ENCODE results near the gene BCL2L13. TPM values are rescaled to one million over a fixed set of nuclear protein-coding genes. Genes with fewer than 3 reads are reported as not detected.
"Not testable (repeated sequence)": the region's sequence is repeated elsewhere in the genome, so short reads cannot be mapped to it uniquely, and the experiment has no call there.

BCL2L13 gene
- total RNA-seq, 1 experiment from 2014 or later, result 81.5 TPM

GRCh38 chr22:17636850-17637249, 1.7 kb upstream of the BCL2L13 start:
- not testable (repeated sequence) for DNase-seq (ENCODE audit: low read depth)

DNA sequence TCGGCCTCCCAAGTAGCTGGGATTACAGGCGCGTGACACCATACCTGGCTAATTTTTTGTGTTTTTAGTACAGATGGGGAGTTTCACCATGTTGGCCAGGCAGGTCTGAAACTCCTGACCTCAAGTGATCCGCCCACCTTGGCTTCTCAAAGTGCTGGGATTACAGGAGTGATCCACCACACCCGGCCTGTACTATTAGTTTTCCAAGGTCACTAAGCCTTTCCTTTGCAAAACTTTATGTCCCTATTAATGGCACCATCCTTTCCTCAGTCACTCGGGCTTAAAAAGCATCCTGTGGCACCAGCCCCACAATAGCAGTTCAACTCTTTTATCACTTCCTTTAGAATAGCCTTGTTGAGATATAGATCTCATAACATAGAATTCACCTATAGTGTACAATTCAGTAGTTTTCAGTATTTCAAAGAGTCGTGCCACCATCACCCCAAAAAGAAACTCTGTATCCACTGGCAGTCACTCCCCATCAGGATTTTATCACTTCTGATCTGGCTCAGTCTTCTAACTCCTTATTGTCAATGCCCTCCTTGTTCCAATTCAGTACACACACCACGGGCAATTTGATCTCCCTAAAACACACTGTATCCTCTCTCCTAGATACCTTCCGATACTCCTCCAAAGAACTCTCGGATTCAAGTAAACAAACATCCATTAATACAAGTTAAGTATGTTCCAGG, 921 bp upstream of the BCL2L13 start:
- no peak for DNase-seq (ENCODE audit: low read depth)

GRCh38 chr22:17638182-17638431, 450 bp upstream of the BCL2L13 start:
- no peak for DNase-seq (ENCODE audit: low read depth)

- peak; percentile 63 for DNase-seq (ENCODE audit: low read depth)
Observed at GRCh38 chr22:17639247-17639741, 737 bp downstream of the BCL2L13 start.

DNA sequence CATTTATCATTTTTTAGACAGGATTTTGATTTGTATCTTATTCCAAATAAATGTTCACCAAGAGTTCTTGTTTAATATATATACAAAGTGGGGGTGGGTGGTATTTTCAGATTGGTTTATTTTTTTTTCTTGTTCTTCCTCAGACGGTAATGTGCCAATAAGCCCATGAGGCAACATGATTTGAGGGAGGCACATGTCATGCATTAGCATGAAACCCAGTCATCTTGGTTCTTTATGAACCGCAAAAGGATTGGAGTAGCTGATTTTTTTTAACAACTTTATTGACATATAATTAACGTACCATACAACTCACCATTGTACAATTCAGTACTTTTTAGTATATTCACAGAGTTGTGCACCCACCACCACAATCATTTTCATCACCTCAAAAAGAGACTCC, 2.7 kb downstream of the BCL2L13 start:
- no peak for DNase-seq (ENCODE audit: low read depth)

DNA sequence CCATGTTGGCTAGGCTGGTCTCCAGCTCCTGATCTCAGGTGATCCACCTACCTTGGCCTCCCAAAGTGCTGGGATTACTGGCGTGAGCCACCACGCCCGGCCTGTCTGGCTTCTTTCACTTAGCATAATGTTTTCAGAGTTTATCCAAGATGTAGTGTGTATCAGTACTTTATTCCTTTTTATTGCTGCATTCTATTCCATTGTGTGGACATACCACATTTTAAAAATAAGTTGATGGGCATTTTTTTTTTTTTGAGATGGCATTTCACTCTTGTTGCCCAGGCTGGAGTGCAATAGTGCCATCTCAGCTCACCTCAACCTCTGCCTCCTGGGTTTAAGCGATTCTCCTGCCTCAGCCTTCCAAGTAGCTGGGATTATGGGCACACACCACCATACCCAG, 3.8 kb downstream of the BCL2L13 start:
- not testable (repeated sequence) for DNase-seq (ENCODE audit: low read depth)

DNA sequence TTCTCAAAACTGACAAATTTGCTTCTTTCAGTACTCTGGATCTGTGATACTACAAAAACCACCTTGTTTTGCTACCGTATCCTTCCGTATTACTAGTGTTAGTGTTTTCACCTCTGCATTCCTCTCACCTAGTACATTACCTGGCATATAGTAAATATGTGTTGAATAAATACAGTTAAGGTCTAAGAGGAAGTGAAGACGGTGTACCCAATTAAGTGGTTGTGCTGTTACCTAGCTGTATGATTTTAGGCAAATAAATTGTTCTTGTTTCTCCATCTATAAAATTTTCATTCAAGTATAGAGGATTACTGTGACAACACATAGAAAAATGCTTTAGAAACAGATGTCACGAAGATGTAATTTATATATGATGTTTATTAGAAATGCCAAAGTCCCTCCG, 8.9 kb downstream of the BCL2L13 start:
- DNase-seq (ENCODE audit: low read depth), result no peak

DNA sequence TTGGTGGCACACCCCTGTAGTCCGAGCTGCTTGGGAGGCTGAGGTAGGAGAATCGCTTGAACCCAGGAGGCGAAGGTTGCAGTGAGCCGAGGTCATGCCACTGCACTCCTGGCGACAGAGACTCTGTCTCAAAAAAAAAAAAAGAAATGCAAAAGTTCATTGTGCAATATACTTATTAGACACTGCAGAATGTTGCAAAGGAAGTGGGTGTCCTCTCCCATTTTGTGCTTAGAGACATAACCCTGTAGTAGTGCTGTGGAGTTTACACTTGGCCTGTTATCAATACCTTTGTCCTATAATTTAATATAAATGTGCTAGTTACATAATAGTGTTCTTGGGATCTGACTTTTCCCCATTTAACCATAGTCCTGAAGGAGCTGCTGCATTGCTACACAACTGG, 9.4 kb downstream of the BCL2L13 start:
- DNase-seq (ENCODE audit: low read depth), result no peak

- no peak for DNase-seq (ENCODE audit: low read depth)
Observed at GRCh38 chr22:17648569-17648968, 10.0 kb downstream of the BCL2L13 start.

GRCh38 chr22:17655289-17655688, 16.7 kb downstream of the BCL2L13 start:
- no peak for DNase-seq (ENCODE audit: low read depth)

DNA sequence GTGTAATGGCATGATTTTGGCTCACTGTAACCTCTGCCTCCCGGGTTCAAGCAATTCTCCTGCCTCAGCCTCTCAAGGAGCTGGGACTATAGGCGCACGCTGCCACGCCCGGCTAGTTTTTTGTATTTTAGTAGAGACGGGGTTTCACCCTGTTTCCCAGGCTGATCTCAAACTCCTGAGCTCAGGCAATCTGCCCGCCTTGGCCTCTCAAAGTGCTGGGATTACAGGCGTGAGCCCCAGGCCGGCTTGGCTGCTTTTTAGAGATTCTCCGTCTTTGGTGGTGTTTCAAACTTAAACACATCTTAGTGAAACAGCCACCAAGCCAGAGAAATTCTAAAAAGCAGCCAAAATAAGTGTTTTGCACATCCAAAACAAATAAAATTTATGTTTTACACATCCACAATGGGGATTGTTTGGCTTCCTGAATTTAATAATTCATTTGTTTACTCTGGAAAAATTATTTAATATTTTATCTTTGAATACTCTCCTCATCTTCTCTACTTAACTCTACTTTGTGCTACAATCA, 18.4 kb downstream of the BCL2L13 start:
- DNase-seq (ENCODE audit: low read depth), result no peak

- DNase-seq (ENCODE audit: low read depth), result no peak
Observed at GRCh38 chr22:17664414-17665055, 26.0 kb downstream of the BCL2L13 start.

DNA sequence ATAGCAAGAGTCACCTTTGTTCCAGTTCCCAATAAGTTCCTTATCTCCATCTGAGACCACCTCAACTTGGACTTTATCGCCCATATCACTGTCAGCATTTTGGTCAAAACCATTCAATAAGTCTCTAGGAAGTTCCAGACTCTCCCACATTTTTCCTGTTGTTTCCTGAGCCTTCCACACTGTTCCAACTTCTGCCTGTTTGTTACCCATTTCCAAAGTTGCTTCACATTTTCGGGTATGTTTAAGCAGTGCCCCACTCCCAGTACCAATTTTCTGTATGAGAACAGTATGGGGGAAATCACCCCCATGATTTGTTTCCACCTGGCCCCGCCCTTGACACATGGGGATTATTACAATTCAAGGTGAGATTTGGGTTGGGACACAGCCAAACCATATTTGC, 26.7 kb downstream of the BCL2L13 start:
- no peak for DNase-seq (ENCODE audit: low read depth)

GRCh38 chr22:17665854-17666253, 27.3 kb downstream of the BCL2L13 start:
- no peak for DNase-seq (ENCODE audit: low read depth)

DNA sequence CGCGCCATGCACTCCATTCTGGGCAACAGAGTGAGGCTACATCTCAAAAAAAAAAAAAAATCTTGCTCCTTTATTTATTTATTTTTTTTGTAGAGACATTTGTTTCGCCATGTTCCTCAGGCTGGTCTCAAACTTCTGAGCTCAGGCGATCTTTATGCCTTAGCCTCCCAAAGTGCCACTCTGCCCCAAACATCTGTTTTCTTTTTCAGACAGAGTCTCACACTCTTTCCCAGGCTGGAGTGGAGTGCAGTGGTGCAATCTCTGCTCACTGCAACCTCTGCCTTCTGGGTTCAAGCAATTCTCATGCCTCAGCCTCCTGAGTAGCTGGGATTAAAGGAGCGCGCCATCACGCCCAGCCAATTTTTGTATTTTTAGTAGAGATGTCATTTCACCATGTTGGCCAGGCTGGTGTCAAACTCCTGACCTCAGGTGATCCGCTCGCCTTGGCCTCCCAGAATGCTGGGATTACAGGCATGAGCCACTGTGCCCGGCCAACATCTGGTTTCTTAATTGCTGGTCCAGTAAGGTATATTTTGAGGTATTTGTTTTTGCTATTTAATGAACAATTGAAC, 33.0 kb downstream of the BCL2L13 start:
- not testable (repeated sequence) for DNase-seq (ENCODE audit: low read depth)

- DNase-seq (ENCODE audit: low read depth), result peak; percentile 9
Observed at GRCh38 chr22:17672417-17672991, 33.9 kb downstream of the BCL2L13 start.

DNA sequence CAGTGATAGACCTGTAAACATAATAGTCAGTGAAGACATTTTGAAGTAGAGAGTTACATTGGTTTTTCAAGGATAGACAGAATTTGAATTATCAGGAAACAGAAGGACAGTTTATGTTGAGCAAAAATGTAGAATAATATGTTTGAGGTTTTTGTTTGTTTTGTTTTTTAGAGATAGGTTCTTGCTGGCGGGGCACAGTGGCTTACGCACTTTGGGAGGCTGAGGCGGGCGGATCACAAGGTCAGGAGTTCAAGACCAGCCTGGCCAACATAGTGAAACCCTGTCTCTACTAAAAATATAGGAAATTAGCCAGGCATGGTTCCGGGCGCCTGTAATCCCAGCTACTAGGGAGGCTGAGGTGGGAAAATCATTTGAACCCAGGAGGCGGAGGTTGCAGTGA, 35.6 kb downstream of the BCL2L13 start:
- no peak for DNase-seq (ENCODE audit: low read depth)

DNA sequence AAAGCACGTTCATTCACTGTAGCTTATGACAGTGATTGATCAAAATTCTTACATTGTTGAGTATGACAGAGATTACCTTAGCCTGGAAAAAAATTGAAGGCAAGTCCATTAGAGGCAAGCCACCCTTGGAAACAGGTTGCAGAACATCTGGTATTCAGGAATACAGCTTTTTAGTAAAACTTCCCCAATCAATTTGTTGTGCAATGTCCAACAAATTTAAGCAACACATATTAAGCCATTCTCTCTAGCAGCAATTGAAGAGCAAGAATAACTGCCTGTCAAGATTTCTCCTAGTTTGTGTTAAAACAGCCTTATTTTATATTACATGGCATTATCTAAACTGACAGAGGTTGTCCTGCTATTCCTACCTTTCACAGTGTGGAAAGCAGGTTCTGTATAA, 37.0 kb downstream of the BCL2L13 start:
- DNase-seq (ENCODE audit: low read depth), result no peak

GRCh38 chr22:17678817-17679385, 40.3 kb downstream of the BCL2L13 start:
- no peak for DNase-seq (ENCODE audit: low read depth)

DNA sequence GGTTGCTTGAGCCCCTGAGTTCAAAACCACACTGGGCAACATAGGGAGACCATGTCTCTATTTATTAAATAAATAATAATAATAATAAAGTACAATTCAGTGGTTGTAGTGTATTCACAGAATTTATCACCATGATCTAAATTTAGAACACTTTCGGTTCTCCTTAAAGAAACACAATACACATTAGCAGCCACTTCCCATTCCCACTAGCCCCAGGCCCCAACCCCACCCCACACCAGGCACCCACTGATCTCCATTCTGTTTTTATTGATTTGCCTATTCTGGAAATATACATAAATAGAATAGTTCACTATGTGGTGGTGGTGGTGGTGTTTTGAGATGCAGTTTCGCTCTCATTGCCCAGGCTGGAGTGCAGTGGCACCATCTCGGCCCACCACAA, 45.7 kb downstream of the BCL2L13 start:
- no peak for DNase-seq (ENCODE audit: low read depth)

- no peak for DNase-seq (ENCODE audit: low read depth)
Observed at GRCh38 chr22:17692841-17693240, 54.3 kb downstream of the BCL2L13 start.

DNA sequence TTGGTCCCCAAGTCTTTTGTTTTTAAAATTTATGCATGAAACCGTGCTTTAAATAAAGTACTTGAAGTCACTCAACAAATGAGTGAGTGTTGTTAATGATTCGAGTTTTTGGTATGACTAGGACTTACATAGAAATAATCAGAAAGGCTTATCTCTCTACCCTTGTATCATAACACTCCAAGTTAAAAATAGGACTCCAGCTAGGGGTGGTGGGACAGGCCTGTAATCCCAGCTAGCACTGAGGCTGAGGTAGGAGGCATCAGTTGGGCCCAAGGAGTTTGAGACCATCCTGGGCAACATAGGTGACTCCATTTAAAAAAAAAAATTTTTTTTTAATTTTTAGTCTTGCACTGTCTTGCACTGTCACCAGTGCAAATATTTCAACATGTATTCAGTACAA, 55.6 kb downstream of the BCL2L13 start:
- no peak for DNase-seq (ENCODE audit: low read depth)
